Right kidney (tissue), 9 donors: ENCODE data around the gene MMP2.

Source experiments
- DNase-seq: peaks from one replicate; pipeline ENCODE4 v3.0.0-alpha.2; 2016
- long read RNA-seq, 8 donors: transcript quantifications; one replicate each; lab custom pipeline, GENCODE V29; 2026

Gene MMP2
- long read RNA-seq, donor 1, transcript MMP2-201 (13 exons, 3,741 nt) = major isoform, 50 of 87 reads
- long read RNA-seq, donor 1, partial matches to known transcripts = 37 of 87 reads
- long read RNA-seq, donor 1, other reads (novel, unspliced or antisense) = 0 of 87 reads
- long read RNA-seq, donor 2, transcript MMP2-201 (13 exons, 3,741 nt) = major isoform, 34 of 63 reads
- long read RNA-seq, donor 2, partial matches to known transcripts = 29 of 63 reads
- long read RNA-seq, donor 2, other reads (novel, unspliced or antisense) = 0 of 63 reads
- long read RNA-seq, donor 3, transcript MMP2-201 (13 exons, 3,741 nt) = major isoform, 35 of 35 reads
- long read RNA-seq, donor 3, partial matches to known transcripts = 0 of 35 reads
- long read RNA-seq, donor 3, other reads (novel, unspliced or antisense) = 0 of 35 reads
- long read RNA-seq, donor 4, transcript MMP2-201 (13 exons, 3,741 nt) = major isoform, 43 of 69 reads
- long read RNA-seq, donor 4, partial matches to known transcripts = 26 of 69 reads
- long read RNA-seq, donor 4, other reads (novel, unspliced or antisense) = 0 of 69 reads
- long read RNA-seq, donor 5, transcript MMP2-201 (13 exons, 3,741 nt) = major isoform, 33 of 33 reads
- long read RNA-seq, donor 5, partial matches to known transcripts = 0 of 33 reads
- long read RNA-seq, donor 5, other reads (novel, unspliced or antisense) = 0 of 33 reads
- long read RNA-seq, donor 6, transcript MMP2-201 (13 exons, 3,741 nt) = major isoform, 33 of 100 reads
- long read RNA-seq, donor 6, partial matches to known transcripts = 66 of 100 reads
- long read RNA-seq, donor 6, other reads (novel, unspliced or antisense) = 0 of 100 reads
- long read RNA-seq, donor 7 = 0 reads
- long read RNA-seq, donor 8, transcript MMP2-201 (13 exons, 3,741 nt) = major isoform, 57 of 114 reads
- long read RNA-seq, donor 8, partial matches to known transcripts = 52 of 114 reads
- long read RNA-seq, donor 8, other reads (novel, unspliced or antisense) = 5 of 114 reads

DNA sequence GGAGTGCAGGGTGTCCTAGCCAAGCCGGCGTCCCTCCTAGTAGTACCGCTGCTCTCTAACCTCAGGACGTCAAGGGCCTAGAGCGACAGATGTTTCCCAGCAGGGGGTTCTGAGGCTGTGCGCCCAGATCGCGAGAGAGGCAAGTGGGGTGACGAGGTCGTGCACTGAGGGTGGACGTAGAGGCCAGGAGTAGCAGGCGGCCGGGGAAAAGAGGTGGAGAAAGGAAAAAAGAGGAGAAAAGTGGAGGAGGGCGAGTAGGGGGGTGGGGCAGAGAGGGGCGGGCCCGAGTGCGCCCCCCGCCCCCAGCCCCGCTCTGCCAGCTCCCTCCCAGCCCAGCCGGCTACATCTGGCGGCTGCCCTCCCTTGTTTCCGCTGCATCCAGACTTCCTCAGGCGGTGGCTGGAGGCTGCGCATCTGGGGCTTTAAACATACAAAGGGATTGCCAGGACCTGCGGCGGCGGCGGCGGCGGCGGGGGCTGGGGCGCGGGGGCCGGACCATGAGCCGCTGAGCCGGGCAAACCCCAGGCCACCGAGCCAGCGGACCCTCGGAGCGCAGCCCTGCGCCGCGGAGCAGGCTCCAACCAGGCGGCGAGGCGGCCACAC is at the start of gene MMP2:
TSS of gene MMP2 (plus strand) at position 372 of the 603 bp plus-strand sequence. CDS start 282 bp downstream, outside the sequence.
- peak; percentile 44 for DNase-seq

DNA sequence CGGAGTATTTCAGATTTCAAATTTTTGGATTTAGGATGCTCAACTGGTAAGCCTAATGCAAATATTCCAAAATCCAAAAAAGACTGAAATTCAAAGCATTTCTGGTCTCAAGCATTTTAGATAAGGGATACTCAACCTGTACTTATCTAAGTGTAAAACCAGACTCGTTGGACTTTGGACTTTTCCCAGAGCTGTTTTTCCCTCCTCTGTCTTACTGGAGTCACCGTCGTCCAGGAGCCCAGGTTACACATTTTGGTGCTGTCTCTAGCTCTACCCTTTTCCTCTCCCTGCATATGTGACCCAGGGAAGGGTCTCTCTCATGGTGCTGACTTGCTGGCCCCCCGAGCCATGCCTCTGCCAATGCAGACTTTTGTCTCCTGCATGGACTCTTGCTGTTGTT is 46.0 kb upstream of the MMP2 start:
- no peak for DNase-seq

DNA sequence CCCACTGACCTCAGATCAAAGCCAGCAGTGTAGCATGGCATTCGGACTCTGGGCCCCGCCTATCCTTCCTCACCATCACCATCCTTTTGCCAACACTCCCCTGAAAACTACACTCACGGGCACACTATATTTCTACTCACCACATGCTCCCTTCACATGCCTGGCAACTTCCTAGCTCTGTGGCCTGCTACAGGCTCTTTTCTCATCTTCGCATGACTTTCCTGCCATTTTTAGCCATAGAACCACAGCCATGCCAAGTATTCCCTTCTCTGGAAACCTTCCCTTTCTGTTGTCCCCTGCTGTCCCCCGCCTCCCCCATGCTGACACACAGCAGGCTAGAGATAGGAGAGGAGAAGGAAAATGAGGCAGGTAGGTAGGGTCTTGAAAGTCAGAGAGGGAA is 45.5 kb upstream of the MMP2 start:
- DNase-seq = no peak

DNA sequence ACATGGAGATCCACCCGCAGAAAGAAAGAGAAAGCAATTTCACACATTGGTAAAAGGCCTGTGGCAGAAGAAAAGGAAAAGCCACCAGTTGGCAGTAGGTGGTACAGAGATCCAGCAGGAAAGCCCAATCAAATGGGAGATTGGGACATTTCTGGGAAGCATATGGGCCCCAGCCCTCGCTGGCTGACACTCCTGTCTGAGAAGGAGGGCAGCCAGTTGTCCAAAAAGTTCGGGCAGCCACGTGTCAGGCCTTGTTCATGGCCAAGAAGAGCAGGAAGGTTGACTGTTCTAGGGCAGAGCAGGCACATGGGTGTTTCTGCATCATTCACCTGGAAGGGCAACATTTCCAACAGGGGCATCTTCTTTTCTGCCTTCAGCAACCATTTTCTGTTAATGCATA is 45.0 kb upstream of the MMP2 start:
- DNase-seq = no peak

DNA sequence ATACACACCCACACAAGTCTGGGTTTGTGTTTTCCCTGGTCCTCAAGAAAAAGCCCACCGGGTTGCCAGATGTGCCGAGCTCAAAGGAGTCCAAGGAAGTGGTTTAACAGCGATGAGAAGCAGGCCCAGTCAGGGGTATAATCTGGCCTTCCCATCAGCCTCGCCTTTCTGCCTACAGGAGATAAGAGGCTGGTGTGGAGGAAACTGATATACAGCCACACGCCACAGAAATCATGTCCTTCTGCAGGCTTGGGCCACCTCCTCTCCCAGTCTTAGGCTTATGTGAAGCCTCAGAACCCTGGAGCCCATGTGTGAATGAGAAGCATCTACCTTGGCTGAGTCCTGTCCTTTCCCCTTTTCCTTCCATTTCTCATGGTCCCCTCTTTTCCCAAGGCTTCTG is 43.6 kb upstream of the MMP2 start:
- no peak for DNase-seq

DNA sequence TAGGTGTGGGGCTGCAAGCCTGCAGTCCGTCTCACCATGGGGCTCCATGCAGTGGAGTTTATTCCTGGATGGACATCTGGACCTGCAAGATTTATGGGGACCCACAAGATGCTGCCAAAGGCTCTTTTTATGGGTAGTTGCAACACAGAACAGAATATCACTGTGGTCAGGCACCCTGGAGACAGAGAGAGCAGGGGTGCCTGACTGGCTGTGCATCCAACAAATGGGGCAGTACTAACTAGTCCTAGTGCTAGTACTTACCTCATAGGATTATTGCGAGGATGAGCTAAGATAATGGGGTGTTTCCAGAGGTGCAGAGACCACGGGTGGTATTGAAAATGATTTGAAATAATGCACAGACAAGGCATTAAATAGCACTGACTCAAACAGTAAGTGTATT is 42.4 kb upstream of the MMP2 start:
- no peak for DNase-seq

DNA sequence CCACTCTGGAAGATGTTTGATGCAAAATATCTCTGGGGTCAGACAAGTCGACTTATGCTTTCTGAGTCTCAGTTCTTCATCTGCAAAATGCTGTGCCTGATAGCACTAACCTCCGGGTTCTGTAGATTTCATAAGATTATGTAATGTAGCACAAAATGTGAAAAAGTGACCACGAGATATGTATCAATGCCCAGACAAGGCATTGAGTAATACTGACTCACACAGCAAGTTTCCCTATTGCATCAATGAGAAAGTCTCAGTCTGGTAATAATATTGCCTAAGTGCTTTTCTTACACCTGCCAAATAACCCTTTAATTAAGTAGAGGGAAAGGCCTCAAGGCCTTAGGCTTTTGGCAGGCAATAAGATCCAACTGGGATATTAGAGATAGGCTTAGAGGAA is 41.4 kb upstream of the MMP2 start:
- DNase-seq = no peak

DNA sequence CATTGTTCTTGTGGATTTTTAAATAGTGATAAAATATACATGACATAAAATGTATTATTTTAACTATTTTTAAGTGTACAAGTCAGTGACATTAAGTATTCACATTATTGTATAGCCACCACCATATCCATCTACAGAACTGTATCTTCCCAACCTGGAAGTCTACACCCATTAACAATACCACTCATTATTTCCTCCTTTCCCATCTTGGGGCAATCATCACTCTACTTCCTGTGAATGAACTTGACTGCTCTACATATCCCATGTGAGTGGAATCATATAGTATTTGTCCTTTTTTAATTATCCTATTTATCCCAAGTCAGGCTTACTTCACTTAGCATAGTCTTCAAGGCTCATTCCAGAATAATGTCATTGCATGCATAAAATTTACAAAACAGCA is 40.7 kb upstream of the MMP2 start:
- no peak for DNase-seq

DNA sequence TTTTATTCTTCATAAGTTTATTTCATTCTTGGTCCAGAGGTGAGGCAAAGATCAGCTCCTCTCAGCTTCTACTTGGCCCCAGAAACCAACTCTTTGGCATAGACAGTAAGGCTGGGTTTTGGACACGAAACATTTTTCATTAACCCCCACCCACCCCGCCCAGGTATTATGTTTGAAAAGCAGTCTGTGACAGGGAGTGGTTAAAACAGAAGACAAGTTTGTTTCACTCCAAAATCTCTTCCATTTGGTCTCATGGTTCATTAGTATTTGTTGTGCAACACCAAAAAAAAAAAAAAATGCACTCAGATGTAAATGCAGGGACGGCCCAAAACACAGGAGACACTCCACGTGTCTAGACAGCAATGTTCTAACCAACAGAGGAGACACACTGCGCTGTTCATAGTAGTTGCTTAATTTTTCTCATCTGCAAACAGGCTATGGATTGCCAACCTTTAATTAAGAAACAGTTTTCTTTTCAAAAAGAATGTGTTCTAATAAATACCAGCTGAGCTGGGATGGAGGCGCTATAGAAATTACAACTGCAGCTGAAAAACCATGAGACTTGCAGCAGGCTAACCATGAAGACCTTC is 39.8 kb upstream of the MMP2 start:
- no peak for DNase-seq

DNA sequence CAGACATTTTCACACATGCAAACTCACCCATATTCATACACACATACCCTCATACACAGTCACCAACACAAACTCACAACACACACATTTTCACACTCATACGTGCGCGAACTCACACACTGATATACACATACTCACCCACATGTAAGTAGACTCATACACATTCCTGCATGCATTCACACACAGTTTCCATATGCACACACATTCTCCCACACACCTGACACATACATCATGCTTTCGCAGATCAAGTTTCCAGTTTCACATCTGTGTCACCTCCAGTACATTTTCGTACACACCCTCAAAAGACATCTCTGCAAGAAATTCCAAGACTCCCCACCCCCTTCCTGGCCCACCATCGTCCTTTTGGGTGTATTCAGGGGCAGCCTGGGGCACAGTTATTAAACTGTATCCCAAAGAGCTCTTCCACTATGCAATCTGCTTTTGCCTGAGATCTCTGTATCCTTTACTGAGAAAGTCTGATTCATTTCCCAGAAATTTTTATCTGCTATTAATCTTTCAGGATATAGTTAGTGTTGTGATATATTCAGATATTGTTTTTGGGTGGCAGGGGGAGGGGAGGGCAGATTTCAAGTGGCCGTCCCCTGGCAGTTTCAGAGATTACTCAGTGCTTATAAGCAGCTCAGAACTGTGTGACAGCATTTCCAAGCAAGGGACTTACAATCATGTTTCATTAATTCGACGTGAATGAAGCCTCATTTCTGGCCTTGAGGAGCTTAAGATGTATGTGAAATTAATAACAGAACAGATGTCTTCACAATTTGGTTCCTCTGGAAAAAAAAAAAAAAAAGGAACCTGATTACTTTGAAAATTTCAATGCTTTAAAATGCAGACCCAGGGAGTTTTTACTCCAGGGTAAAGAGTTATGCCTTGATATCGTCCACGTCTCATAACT is 35.3 kb upstream of the MMP2 start:
- no peak for DNase-seq

DNA sequence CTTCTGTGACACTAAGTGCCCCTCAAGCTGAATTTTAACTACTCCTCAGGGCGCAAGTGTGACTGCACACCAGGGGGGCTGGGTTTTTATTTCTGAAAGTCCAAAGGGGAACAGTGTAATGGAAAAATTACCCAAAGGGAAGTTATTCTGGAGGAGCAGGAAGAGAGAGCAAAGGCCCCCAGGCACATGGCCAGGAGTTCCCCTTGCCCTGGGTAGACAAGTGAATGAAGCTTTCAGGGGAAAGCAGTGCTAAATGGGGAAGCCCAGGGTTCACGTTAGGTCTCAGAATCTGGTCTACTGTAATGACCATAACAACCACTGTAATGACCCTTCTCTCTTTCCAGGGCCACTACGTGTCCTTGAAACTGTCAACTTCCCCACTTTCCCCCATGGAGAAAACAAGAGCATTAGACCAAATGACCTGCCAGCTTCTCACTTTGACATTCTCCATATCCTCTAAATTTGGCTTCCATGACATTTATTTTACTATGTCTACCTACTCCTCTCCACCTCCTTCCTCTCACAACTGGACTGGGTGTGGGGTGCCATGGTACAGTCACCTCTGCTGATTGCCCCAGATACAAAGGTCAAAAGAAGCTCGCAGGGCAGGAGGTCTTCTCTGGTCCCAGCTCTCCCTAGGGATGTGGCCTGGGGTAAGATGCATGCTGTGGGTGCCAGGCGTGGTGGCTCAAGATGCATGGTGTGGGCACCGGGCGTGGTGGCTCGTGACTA is 34.1 kb upstream of the MMP2 start:
- DNase-seq = no peak

DNA sequence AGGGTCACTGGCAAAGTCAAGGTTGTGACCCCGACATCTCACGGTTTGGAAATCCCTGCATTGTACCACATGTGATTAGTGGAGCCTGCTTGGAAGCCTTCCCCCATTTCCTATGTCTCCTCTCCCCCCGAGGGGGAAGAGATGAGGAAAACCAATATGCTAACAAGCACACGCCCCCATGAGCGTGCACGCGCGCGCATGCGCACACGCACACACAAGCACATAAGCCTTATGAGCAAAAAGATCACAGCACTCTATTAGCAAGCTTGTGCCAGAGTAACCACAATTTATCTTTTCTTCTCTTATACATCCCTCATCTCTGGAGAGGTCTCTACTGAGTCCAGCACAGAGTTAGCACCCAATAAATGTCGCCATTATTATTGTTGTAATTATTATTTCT is 31.8 kb upstream of the MMP2 start:
- DNase-seq = no peak

DNA sequence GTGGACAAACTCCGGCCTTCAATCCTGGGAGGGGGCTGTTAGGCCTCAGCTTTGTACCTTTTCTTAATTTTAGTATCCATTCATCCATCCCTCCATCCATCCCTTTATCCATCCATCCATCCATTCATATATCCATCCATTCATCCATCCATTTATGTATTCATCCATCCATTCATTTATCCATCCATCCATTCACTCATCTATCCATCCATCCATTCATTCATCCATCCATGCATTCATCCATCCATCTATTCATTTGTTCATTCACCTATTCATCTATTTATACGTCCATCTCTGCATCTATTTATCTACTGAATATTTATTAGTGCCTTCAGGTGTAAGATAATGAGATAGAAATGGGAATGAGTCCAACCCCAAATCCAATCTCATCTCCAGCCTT is 26.0 kb upstream of the MMP2 start:
- DNase-seq = no peak

DNA sequence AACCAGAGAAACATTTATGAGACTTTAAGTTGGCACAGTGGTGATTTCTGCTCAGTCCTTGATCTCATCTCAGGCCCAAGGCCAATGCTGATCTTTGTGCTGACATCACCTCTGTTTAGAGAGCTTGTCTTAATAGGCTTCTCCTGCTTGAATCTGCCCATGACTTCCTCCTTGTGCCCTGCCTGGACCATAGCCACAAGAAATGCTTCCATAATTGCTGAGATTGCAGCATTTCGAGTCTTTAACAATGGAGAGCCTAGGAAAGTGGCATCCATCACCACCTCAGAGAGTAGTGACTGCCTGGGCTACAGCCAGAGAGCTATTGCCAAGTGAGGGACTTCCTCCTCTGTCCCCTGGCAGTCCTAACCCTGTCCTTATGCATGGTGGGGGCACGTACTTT is 25.1 kb upstream of the MMP2 start:
- DNase-seq = no peak

DNA sequence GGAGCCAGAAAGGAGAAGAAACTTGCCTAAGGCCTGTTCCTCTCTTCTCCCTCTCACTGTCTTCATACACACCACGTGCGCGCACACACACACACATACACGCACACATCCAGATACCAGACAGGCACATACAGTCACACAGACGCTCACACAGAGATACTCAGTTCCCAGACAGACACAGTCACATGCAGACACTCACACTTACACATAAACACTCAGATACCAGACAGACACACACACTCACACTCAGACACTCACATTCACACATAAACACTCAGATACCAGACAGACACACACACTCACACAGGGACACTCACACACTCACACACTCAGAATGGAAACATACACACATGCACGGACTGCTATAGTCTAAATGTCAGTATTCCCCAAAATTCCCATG is 24.1 kb upstream of the MMP2 start:
- DNase-seq = no peak

DNA sequence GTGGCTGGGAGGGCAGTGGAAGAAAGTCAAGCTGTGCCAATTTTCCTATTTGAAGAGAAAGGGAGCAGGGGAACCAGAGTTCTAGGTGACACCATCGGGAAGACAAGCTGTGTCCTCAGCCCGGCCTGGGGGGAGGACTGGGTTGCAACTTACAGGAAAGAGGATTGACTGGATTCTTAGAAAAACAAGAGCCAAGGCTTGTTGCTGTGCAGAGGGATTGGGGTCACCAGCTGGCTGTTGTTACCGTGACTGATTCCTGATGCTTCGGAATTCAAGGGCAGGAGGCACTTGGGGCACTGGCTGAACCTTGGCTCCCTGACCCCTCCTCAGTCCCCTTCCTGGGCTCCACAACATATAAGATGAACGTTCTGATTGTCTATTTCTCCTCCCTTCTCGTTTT is 16.8 kb upstream of the MMP2 start:
- DNase-seq = no peak

DNA sequence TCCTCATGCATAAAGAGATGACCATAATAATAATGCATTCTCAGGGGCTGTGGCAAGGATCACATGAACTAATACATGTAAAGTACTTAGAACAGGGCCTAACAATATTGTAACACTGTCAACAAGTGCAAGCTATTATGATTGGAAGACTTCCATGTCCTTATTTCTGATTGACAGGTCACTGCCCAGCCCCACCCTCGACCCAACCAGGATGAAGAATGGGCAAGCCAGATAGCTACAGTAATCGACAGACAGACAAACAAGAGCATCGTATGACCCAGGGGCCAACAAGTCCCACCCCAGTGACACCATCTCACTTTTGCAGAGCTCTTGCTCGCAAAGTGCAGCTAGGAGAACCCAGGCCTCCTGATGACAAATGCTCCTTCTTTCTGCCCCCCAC is 14.6 kb upstream of the MMP2 start:
- DNase-seq = no peak

DNA sequence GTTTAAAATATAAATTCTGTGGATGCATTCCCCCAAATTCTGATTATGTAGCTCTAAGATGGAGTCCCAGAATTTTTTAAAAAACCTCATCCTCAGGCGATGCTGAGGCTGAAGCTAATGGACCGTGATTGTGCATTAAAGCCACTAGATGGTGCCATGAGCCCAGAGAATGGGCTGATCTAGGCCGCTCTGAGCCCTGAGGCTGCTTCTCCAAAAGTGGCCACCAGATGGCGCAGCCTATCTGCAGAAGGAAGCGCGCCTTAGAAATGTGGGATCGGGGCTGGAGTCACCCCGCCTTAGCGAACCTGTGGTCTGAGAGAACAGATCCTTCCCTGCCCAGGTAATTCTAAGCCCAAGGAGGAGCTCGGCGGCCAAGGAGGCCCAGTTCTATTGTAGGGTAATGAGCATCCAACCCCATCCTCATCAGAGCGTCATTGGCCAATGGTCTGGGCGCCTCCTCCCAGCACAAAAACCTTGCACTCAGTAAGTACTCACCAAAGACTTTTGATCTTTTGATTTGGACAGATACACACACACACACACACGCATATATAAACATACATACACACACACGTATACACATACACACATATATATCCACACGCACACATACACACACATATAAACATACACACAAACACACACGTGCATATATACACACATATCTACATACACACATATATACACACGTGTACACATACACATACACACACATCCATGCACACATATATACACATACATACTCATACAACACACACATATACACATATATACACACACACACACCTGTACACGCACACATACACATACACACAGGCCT is 13.7 kb upstream of the MMP2 start:
- DNase-seq = peak; percentile 72

DNA sequence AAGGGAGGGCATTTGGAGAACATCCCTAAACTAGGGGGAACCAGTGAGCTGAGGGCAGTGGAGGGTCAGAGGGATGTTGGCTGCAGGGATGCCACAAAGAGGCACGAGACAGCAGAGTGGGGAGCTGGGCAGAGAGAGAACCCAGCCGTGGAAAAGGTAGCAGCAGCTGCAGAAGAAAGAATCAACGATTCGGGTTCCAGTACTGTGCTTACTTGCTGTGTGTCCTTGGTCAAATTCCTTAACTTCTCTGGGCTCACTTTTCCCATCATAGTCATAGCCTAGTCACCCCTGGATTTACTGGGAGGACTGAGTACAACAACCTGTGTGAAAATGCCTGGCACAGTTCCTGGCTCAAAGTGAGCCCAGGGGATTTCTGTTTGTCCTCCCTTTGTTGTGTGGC is 12.8 kb upstream of the MMP2 start:
- no peak for DNase-seq

DNA sequence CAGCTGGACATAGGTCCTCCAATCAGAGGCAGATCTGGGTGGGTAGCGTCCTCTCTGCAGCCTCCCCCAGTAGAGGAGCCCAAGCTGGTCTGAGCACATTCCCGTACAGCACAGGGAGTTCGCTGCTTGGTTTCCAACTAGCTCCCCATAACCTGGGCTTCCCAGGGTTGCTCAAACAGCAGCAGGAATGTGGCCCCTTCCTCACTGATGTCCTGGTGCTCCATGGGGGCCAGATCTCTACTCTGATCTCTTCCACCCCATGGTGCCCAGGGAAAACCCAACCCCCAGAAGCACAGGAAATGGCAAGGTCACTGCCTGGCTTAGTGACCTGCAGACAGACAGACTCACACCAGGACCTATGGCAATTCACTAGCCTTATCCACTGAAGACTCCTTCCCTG is 11.1 kb upstream of the MMP2 start:
- DNase-seq = no peak
